Measurements from ENCODE around the gene NCOR2. TPM values are rescaled to one million over a fixed set of nuclear protein-coding genes. Genes with fewer than 3 reads are reported as not detected.
A peak's percentile ranks its signal among the peaks of the same experiment; 100 is the strongest.

NCOR2 gene
- total RNA-seq, 1 experiment from 2014 or later = 153 TPM

GRCh38 chr12:124568431-124569374 is 1.3 kb upstream of the NCOR2 start:
- Histone ChIP-seq H3K36me3 (ENCODE audit: control insufficient read depth in 1 of 2, insufficient read depth in 2 of 2, low read length in 2 of 2) (no peaks in the 10 kb centered on the region), H3K9me2 (ENCODE audit: insufficient read depth) (no peaks in the 10 kb centered on the region), H3K4me3 (replicated peaks in 1 of 2; ENCODE audit: low read depth in 1 of 2, low read length in 2 of 2) (no peak overlapping the region), H4K20me1 (ENCODE audit: insufficient read depth) (peaks cover 7% of the 10 kb centered on the region; the same call in 1 of the 2 replicates), H2AFZ (ENCODE audit: low read depth, low read length, poor library complexity, severe bottlenecking) (no peak overlapping the region), H3K4me1 (ENCODE audit: control insufficient read depth in 1 of 2, insufficient read depth in 2 of 2, low read length in 2 of 2) (peaks cover 6 to 27% of the 10 kb centered on the region in 2 experiments; a peak in 3 of 4 replicates), H3K9me3 (ENCODE audit: control insufficient read depth in 1 of 2, insufficient read depth in 1 of 2, low read depth in 1 of 2, low read length in 2 of 2) (no peaks in the 10 kb centered on the region), H3K27ac (ENCODE audit: low read depth, low read length) (no peak overlapping the region; the same call in 1 of the 2 replicates), H3K79me2 (ENCODE audit: insufficient read depth, low read length) (peaks cover 32% of the 10 kb centered on the region), H3K27me3 (ENCODE audit: insufficient read depth, low read length) (no peaks in the 10 kb centered on the region), H3K4me2 (ENCODE audit: low read length) (peak overlapping the region; percentile 83), H3K9ac (ENCODE audit: low read length) (no peak overlapping the region)
- intact Hi-C loops (cut with micrococcal nuclease) = loop anchor here (5.0 to 10.0 kb wide), 5 partner anchors 69 to 199 kb away; no protein-coding TSS in a partner anchor
- ATAC-seq (no peak), DNase-seq (ENCODE audit: low read depth, low spot score) (no peak)
- POLR2A ChIA-PET = no interaction called here
- no TSS peak for BruUV-seq (replicated peaks)
- RAD21 ChIA-PET (ENCODE audit: low non-redundant PET in 1 of 2, low total read pairs in 2 of 2, uncharacterized antibody in 2 of 2, unreplicated experiment in 2 of 2) = no interaction called here
- CTCF ChIA-PET = no interaction called here
- TF ChIP-seq RAD21 (IDR thresholded peaks at IDR 0.05; ENCODE audit: low read depth) (peak; percentile 84), CTCF (IDR thresholded peaks at IDR 0.05 in 2 of 3, conservative IDR thresholded peaks at IDR 0.05 in 1 of 3; ENCODE audit: borderline replicate concordance in 1 of 3, insufficient read depth in 1 of 3, low read depth in 2 of 3, low read length in 2 of 3) (peak in 2 of 3 experiments; percentile 15 to 35; a peak in 4 of 6 replicates), ELF1 (IDR thresholded peaks at IDR 0.05; ENCODE audit: borderline replicate concordance, low read depth) (no peak), CBX3 (IDR thresholded peaks at IDR 0.05; ENCODE audit: low read depth) (no peak)

Measured in HCT116 (cell line).